Cerebellar nuclear complex (tissue), 1 donor: ENCODE results near the gene HES5.
"Not testable (repeated sequence)": the region's sequence is repeated elsewhere in the genome, so short reads cannot be mapped to it uniquely, and the experiment has no call there.

Source experiments
- DNase-seq, 2 experiments: peaks; one replicate each; lab custom pipeline; 2025; lab: John Stamatoyannopoulos, UW

Gene HES5

GRCh38 chr1:2560299-2561073 is 30.4 kb upstream of the HES5 start:
- DNase-seq, result no peak

GRCh38 chr1:2559509-2560298 is 29.6 kb upstream of the HES5 start:
- no peak for DNase-seq

DNA sequence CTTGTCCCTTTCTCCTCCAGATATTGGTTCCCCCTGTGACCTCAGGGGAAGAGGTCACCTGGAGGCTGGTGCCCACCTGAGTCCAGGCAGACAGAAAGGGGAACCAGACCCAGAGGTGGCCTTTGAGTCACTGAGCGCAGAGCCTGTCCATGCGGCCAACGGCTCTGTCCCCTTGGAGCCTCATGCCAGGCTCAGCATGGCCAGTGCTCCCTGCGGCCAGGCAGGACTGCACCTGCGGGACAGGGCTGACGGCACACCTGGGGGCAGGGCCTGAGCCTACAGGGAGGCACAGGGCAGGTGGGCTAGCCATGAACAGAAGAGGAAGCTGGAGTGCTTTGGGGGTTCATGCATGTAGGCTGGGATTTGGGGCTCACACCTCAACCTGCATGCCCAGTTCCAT is 28.8 kb upstream of the HES5 start:
- no peak for DNase-seq

- no peak for DNase-seq
Observed at GRCh38 chr1:2558420-2558819, 28.4 kb upstream of the HES5 start.

DNA sequence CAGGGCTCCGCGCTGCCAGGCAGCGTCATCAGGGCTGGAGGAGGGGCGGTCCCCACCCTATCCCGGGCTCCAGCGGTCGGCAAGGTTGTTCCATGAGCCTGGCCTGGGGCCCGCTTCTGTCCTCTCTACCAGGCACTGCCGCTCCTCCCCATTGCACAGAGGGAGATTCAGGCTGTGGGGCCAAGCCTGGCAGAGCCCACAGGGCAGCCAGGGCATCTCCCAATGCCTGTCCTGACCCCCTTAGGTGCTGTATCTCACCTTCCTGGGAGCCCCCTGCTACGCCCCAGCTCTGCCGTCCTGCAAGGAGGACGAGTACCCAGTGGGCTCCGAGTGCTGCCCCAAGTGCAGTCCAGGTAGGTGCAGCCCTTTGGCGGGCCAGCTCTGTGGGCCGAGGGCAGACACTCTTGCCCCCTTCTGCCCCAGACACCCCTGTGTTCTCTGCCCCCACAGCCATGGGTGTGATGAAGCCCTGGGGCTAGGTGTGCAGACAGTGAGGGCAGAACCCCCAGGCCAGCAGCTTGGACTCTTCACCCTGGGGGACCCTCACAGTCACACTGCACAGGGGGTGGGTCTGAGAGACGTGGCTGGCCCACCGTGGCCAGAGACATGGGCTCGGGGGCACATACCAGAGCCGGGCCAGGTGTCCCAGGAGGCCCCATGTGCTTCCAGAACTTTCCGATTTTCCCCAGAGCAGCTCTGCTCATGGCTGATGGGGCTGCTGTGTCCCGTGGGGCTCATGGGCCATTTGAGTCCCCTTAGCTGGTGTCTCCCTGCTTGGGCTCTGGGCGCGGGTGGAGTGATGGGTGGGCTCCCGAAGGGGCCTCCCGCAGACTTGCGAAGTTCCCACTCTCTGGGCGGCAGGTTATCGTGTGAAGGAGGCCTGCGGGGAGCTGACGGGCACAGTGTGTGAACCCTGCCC is 27.7 kb upstream of the HES5 start:
- DNase-seq, result no peak

GRCh38 chr1:2556678-2557481 is 26.8 kb upstream of the HES5 start:
- DNase-seq, result no peak

GRCh38 chr1:2556277-2556677 is 26.2 kb upstream of the HES5 start, which contains the start of gene TNFRSF14:
TSS of gene TNFRSF14 (plus strand) at chr1:2556371. CDS start at chr1:2556665, 294 bp downstream.
- no peak for DNase-seq

GRCh38 chr1:2555634-2556276 is 25.7 kb upstream of the HES5 start:
- no peak for DNase-seq

DNA sequence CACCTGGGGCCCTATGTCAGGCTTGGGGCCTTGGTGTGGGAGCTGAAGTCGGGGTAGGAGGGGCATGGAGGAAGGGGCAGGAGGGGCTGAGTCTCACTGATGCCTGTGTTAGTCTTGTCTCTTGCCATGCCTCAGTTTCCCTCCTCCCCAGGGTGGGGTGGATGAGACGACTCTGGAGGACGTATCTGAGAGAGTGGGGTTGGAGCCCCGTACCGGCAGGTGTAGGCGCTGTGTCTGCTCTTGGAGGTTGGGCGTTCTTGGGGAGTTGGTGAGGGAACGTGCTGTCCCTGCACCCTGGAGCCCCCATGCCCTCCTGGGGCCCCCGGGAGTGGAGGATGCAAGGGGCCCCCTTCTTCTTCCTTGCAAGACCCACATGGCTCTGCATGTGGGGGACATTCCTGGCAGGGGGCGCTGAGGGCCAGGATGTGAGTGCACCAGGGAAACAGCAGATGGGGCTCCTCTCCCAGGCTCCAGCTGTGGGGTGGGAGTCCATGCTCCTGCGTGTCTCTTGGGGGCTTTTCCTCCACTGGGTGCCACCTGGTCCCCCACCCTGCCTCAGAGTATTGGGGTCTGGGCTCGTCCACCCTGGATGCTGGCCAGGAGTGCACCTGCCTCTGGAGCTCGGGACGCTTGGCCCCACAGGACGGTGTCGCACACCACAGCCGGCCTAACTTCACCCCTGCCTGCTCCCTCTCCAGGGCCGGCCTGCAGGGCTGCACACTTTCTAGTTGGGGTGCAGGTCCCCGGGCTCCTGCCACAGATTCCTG is 24.7 kb upstream of the HES5 start:
- no peak for DNase-seq

DNA sequence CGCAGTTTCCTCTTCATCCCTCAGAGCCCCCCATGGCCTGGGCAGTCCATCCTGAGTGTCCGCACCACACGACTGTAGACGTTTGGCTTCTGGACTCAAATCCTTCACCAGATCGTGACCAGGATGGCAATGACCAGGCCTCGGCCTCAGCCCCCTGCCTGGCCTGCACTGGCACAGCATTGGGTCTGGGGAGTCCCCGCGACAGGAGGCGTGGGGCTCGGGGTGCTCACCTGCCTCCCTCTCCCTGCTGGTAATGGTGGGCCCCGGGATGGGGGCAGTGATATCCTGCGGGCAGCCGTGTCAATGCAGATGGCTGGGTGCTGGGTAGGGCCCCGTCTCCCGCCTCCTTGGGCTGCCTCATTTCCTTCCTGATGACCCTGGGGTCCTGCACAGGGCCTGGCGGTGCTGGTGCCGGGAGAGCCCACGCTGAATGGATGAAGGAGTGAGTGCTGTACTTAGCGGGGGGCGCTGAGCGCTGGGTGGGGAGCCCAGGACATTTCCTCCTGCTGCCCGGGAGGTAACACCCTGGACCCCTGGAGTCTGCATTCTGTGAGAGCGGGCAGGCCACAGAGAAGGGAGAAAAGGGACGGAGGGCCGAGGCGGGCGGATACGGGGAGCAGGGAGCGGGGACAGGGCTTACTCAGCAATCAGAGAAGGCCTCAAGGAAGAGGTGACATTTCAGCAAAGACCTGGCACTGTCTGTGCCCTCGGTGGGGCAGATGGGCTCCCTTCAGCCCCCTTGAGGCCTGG is 24.0 kb upstream of the HES5 start:
- DNase-seq, result no peak

- not testable (repeated sequence) for DNase-seq
Observed at GRCh38 chr1:2553076-2553475, 23.0 kb upstream of the HES5 start.

DNA sequence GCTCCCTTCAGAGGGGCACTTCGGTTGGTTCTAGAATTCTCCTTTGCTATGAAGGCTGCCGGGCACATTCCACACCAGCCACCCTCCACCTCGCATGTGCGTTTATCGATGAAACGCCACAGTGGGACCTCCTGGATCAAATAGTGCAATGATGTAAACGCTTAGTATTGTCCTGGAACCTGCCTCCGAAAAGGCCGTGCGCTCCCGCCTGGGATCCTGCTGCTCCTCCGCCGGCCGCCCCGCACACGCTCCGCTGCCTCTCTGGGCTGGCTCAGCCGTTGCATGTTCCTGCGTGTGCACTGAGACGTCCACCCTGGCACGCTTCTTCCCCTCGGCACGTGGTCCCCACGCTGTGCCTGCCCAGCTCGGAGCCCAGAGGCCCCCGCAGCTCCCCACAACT is 22.1 kb upstream of the HES5 start:
- DNase-seq, result no peak

DNA sequence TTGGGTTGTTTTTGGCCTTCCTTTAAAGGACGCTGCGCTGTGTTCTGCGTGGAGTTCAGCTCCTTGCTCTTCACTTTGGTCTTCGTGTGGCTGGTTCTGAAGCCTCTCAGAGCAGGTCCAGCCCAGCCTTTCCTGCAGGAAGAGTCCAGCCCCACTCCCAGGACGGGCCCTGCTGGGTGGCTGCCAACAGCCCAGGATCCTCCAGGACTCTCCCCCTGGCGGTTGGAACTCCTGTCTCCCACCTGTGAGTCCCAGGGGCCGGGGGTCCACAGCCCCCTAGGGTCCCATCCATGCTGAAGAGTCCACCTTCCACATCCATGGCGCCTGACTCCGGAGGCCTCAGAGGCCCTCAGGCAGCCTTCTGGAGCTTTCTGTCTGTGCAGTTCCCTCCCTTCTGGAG is 21.5 kb upstream of the HES5 start:
- DNase-seq, result not testable (repeated sequence)

DNA sequence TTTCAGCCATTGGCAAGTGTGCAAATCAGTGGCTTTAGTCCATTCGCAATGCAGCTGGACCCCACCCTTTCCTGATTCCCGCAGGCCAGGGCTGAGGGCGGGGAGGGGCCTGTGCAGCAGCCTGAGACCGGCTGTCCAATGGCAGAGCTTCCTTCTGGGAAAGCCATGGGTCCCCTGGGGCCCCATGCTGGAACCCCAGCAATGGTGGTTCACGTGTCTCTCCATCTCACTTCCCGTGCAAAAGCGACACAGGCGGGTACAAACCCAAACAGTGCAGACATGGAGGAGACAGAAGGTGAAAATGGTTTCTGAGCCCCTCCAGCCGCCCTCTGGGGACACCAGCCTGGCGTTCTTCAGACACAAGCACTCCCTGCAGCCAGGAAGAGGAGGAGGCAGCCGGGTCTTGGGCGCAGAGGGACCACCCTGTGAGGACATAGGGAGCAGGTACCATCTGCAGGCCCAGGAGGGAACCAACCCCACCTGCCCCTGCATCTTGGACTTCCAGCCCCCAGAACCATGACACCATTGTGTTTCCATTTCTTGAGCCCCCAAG is 20.3 kb upstream of the HES5 start:
- not testable (repeated sequence) for DNase-seq

- not testable (repeated sequence) for DNase-seq
Observed at GRCh38 chr1:2549367-2550029, 19.4 kb upstream of the HES5 start.

DNA sequence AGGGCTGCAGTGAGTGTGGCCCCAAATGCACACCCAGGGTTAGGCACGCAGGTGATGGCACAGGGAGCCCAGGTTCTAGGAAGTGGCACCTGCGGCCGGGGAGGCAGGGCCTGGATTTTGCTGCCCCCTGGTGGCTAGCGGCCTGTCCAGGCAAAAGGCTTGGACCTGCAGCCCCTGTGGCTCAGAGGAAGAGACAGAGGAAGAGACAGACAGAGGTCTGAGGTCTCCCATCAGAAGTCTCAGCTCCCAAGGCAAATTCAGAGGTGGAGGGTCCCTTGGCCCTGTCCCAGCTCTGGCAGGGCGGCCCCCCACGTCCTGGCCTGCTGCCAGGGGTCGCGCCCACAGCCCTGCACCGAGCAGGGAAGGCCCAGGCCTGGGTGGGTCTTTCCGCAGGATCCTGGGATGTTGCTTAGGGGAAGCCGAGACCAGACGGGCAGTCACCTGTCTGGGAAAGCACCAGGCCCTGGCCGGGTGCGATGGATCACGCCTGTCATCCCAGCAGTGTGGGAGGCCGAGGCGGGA is 18.1 kb upstream of the HES5 start:
- DNase-seq, result no peak

GRCh38 chr1:2547210-2548067 is 17.4 kb upstream of the HES5 start:
- no peak for DNase-seq
